ENCODE measurements around the gene FAM163B. TPM values are rescaled to one million over a fixed set of nuclear protein-coding genes. Genes with fewer than 3 reads are reported as not detected.

Gene FAM163B
- total and polyA plus RNA-seq, 9 of the 15 experiments (the other 6 are each of a cell fraction or from before 2014, with no cell fraction given): not detected

- TF ChIP-seq CREB1 (IDR thresholded peaks at IDR 0.05) (no peak; the same call in 1 of the 2 replicates), CREB1 (CRISPR knock-in tag; IDR thresholded peaks at IDR 0.05) (no peak), NFXL1 (CRISPR knock-in tag; IDR thresholded peaks at IDR 0.05) (no peak), EHMT2 (IDR thresholded peaks at IDR 0.05) (peak; percentile 56), NR2C2 (CRISPR knock-in tag; IDR thresholded peaks at IDR 0.05) (no peak), NR2C2 (tag; IDR thresholded peaks at IDR 0.05) (no peak), ZNF263 (CRISPR knock-in tag; IDR thresholded peaks at IDR 0.05; ENCODE audit: borderline replicate concordance) (peak; percentile 39; the same call in 1 of the 2 replicates), ATF1 (CRISPR knock-in tag; IDR thresholded peaks at IDR 0.05) (no peak), ATF1 (tag; IDR thresholded peaks at IDR 0.05) (no peak), CREB5 (CRISPR knock-in tag; IDR thresholded peaks at IDR 0.05) (no peak), DACH1 (IDR thresholded peaks at IDR 0.05; ENCODE audit: partially characterized antibody) (no peak), ZNF764 (CRISPR knock-in tag; IDR thresholded peaks at IDR 0.05; ENCODE audit: low read depth) (no peak), ZNF146 (CRISPR knock-in tag; IDR thresholded peaks at IDR 0.05; ENCODE audit: unreplicated experiment) (no peak), NR0B1 (IDR thresholded peaks at IDR 0.05; ENCODE audit: partially characterized antibody) (no peak), E2F3 (CRISPR knock-in tag; IDR thresholded peaks at IDR 0.05) (no peak), MLX (CRISPR knock-in tag; conservative IDR thresholded peaks at IDR 0.05) (no peak), NFIC (IDR thresholded peaks at IDR 0.05) (peak; percentile 15; the same call in 1 of the 2 replicates)
- TF ChIP-seq, protein P1, sequence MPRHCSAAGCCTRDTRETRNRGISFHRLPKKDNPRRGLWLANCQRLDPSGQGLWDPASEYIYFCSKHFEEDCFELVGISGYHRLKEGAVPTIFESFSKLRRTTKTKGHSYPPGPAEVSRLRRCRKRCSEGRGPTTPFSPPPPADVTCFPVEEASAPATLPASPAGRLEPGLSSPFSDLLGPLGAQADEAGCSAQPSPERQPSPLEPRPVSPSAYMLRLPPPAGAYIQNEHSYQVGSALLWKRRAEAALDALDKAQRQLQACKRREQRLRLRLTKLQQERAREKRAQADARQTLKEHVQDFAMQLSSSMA (CRISPR knock-in tag; IDR thresholded peaks at IDR 0.05): no peak
- TF ChIP-seq, protein P2, sequence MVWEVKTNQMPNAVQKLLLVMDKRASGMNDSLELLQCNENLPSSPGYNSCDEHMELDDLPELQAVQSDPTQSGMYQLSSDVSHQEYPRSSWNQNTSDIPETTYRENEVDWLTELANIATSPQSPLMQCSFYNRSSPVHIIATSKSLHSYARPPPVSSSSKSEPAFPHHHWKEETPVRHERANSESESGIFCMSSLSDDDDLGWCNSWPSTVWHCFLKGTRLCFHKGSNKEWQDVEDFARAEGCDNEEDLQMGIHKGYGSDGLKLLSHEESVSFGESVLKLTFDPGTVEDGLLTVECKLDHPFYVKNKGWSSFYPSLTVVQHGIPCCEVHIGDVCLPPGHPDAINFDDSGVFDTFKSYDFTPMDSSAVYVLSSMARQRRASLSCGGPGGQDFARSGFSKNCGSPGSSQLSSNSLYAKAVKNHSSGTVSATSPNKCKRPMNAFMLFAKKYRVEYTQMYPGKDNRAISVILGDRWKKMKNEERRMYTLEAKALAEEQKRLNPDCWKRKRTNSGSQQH (CRISPR knock-in tag; IDR thresholded peaks at IDR 0.05): peak; percentile 77; the same call in 1 of the 2 replicates
- TF ChIP-seq, protein P3, sequence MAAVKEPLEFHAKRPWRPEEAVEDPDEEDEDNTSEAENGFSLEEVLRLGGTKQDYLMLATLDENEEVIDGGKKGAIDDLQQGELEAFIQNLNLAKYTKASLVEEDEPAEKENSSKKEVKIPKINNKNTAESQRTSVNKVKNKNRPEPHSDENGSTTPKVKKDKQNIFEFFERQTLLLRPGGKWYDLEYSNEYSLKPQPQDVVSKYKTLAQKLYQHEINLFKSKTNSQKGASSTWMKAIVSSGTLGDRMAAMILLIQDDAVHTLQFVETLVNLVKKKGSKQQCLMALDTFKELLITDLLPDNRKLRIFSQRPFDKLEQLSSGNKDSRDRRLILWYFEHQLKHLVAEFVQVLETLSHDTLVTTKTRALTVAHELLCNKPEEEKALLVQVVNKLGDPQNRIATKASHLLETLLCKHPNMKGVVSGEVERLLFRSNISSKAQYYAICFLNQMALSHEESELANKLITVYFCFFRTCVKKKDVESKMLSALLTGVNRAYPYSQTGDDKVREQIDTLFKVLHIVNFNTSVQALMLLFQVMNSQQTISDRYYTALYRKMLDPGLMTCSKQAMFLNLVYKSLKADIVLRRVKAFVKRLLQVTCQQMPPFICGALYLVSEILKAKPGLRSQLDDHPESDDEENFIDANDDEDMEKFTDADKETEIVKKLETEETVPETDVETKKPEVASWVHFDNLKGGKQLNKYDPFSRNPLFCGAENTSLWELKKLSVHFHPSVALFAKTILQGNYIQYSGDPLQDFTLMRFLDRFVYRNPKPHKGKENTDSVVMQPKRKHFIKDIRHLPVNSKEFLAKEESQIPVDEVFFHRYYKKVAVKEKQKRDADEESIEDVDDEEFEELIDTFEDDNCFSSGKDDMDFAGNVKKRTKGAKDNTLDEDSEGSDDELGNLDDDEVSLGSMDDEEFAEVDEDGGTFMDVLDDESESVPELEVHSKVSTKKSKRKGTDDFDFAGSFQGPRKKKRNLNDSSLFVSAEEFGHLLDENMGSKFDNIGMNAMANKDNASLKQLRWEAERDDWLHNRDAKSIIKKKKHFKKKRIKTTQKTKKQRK (IDR thresholded peaks at IDR 0.05; ENCODE audit: borderline replicate concordance, low read depth, low read length): no peak
Measured at GRCh38 chr9:133532937-133533668, 76.1 kb downstream of the FAM163B start (continued).

Data from K562 (cell line).